ENCODE data around the gene SLC13A2. TPM values are rescaled to one million over a fixed set of nuclear protein-coding genes. Genes with fewer than 3 reads are reported as not detected.

The SLC13A2 gene
- total RNA-seq, 4 donors from 2014 or later, result not detected

DNA sequence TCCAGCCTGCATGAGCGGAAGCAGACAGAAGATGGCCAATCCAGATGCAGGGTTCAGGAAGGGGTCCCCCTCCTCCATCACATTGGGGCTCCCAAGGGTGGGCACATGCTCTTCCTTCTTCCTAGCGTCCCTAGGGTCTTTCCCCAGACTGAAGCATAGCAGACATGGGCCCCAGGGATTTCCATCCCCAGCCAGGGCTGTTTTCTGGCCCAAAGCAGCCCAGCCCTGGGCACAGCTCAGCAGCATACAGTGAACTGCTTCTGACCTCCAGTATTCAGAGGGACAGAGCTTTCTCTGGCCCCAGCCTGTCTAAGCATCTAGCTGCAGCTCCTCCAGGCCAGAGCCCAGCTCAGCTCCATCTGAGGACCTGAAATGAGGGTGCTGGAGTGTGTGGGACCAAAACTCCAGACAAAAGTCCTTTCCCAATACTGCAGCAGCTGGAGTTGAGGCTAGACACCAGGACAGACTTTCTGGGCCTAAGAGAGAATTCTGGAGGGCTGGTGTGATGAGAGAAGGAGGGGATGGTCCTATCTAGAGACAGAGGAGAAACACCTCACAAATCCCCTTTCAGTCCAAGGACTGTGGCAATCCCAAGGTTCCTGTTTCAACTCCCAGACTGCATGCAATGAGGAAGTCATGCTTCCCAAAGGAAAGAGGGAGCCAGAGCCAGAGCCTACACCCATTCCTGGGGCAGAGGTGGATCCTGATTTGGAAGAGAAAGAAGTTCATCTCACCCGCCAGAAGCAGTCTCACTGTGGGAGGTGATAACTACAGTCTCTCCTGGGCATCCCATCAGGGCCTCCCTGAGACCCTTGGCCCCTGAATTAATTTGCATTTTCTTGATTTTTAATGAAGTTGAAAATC lies 28.2 kb downstream of the SLC13A2 start:
- no peaks in the 10 kb centered on the region for H3K27me3 ChIP-seq
- no peak for TF ChIP-seq POLR2A (IDR thresholded peaks at IDR 0.05)
- TF ChIP-seq, protein P1, sequence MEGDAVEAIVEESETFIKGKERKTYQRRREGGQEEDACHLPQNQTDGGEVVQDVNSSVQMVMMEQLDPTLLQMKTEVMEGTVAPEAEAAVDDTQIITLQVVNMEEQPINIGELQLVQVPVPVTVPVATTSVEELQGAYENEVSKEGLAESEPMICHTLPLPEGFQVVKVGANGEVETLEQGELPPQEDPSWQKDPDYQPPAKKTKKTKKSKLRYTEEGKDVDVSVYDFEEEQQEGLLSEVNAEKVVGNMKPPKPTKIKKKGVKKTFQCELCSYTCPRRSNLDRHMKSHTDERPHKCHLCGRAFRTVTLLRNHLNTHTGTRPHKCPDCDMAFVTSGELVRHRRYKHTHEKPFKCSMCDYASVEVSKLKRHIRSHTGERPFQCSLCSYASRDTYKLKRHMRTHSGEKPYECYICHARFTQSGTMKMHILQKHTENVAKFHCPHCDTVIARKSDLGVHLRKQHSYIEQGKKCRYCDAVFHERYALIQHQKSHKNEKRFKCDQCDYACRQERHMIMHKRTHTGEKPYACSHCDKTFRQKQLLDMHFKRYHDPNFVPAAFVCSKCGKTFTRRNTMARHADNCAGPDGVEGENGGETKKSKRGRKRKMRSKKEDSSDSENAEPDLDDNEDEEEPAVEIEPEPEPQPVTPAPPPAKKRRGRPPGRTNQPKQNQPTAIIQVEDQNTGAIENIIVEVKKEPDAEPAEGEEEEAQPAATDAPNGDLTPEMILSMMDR (IDR thresholded peaks at IDR 0.05), result no peak
- H3K4me3 ChIP-seq (replicated peaks in 1 of 3), result no peak overlapping the region
- WGBS, 2 donors, result 72 to 89% methylated on average over 3 of the region's 3 CpGs
- H3K27ac ChIP-seq, result no peak overlapping the region
- no peaks in the 10 kb centered on the region for H3K36me3 ChIP-seq
- no peak for DNase-seq
- no peaks in the 10 kb centered on the region for H3K9me3 ChIP-seq
- peaks cover 7 to 16% of the 10 kb centered on the region in 2 donors for H3K4me1 ChIP-seq
- intact Hi-C loops (cut with DNase I), result no loop called here

DNA sequence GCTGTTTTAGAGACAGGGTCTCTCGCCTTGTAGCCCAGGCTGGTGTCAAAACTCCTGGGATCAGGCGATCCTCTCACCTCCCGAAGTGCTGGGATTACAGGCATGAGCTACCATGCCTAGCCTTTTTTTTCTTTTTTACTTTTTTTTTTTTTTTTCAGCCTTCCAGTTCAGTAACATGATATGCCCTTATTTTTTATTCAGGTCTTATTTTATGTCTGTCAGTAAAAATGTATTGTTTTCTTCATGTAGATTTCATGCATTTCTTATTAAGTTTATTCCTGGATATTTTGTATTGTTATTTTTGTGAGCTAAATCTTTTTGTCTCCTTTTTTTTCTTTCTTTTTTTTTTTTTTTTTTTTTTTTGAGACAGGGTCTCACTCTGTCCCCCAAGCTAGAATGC lies 30.0 kb downstream of the SLC13A2 start:
- no peak for TF ChIP-seq POLR2A (IDR thresholded peaks at IDR 0.05)
- TF ChIP-seq, protein P1 (IDR thresholded peaks at IDR 0.05), result no peak
- intact Hi-C loops (cut with DNase I), result no loop called here
- no peak overlapping the region for H3K4me3 ChIP-seq (replicated peaks in 1 of 3)
- no peaks in the 10 kb centered on the region for H3K9me3 ChIP-seq
- no peak for DNase-seq
- H3K4me1 ChIP-seq, result peaks cover 4 to 17% of the 10 kb centered on the region in 2 donors
- WGBS, 2 donors, result 43 to 46% methylated on average over 3 of the region's 3 CpGs
- H3K27me3 ChIP-seq, result no peaks in the 10 kb centered on the region
- no peaks in the 10 kb centered on the region for H3K36me3 ChIP-seq
- H3K27ac ChIP-seq, result no peak overlapping the region

DNA sequence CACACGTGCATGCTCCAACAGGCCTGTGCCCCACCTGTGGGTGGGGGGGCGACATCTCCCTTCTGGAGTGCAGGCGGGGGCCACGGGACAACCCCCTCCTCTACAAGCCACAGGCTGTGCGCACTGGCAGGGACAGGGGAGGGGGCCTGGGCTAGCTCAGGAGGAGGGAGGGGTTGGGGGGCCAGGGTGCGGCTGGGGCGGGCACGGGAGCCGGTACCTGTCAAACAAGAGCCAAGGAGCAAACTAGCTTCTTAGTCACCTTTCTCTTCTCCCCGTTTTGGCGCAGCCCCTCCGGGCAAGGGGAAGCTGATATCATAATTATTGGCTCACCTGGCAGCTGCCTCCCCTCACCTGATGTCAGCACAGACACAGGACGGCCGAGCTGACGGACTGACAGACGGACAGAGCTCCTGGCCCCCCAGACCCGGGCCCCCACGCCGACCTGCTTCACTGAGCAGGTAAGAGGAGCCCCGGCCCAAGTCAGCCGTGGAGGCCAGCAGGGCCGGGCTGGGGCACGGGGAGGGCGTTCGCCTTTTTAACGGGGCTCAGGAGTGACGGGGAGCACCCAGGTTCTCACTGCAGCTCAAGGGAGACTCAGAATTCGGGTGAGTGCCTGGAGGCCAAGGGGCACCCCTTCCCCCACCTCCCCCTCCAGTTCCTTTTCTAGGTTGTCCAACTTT lies 32.7 kb downstream of the SLC13A2 start, which contains the start of gene FOXN1:
Gene FOXN1, plus strand, starts transcription at position 363 of the 680 bp plus-strand sequence. CDS start 17,622 bp downstream, outside the sequence.
- TF ChIP-seq, protein P1 (IDR thresholded peaks at IDR 0.05), result no peak
- no peak for TF ChIP-seq POLR2A (IDR thresholded peaks at IDR 0.05)
- Histone ChIP-seq H3K27me3 (no peaks in the 10 kb centered on the region), H3K27ac (no peak within 1 kb of the TSS), H3K4me1 (peaks cover 0 to 17% of the 10 kb centered on the region in 2 donors), H3K4me3 (replicated peaks in 1 of 3) (no peak within 1 kb of the TSS), H3K9me3 (no peaks in the 10 kb centered on the region), H3K36me3 (no peaks in the 10 kb centered on the region)
- no peak for DNase-seq
- 34% methylated on average over 6 to 16 of the region's 28 CpGs for WGBS, 2 donors
- intact Hi-C loops (cut with DNase I), result no loop called here

GRCh38 chr17:28506763-28507487 lies 33.5 kb downstream of the SLC13A2 start:
- TF ChIP-seq, protein P1 (IDR thresholded peaks at IDR 0.05), result no peak
- TF ChIP-seq POLR2A (IDR thresholded peaks at IDR 0.05), result no peak
- DNase-seq, result no peak
- no peaks in the 10 kb centered on the region for H3K27me3 ChIP-seq
- WGBS, 2 donors, result 73 to 94% methylated on average over 11 to 14 of the region's 14 CpGs
- no peak overlapping the region for H3K4me3 ChIP-seq (replicated peaks in 1 of 3)
- H3K36me3 ChIP-seq, result no peaks in the 10 kb centered on the region
- intact Hi-C loops (cut with DNase I), result no loop called here
- H3K27ac ChIP-seq, result no peak overlapping the region
- H3K4me1 ChIP-seq, result peaks cover 0 to 17% of the 10 kb centered on the region in 2 donors
- H3K9me3 ChIP-seq, result no peaks in the 10 kb centered on the region
